Loucy (cell line): ENCODE results near the gene ERCC1.

ENCODE experiments used
- H2AFZ ChIP-seq: fragments of 200-600 bp; sonication (generic); 2 replicates; pipeline ENCODE4 v1.6.0; 2016; ENCODE audit warnings: antibody characterized with exemption, mild to moderate bottlenecking, low read length, moderate library complexity
- H3F3A ChIP-seq: fragments of 200-600 bp; 2 replicates; pipeline ENCODE4 v1.6.0; 2016; ENCODE audit warnings: antibody characterized with exemption, low read depth, mild to moderate bottlenecking
- H3K27me3 ChIP-seq: fragments of 200-600 bp; sonication (generic); 2 replicates; pipeline ENCODE4 v1.6.1; 2014; ENCODE audit warnings: low read length, mild to moderate bottlenecking; ENCODE audit not compliant: insufficient read depth, poor library complexity, severe bottlenecking
- H3K36me3 ChIP-seq: fragments of 200-600 bp; sonication (generic); 2 replicates; pipeline ENCODE4 v1.6.1; 2016; ENCODE audit warnings: low read length; ENCODE audit not compliant: insufficient read depth
- H3K4me1 ChIP-seq: fragments of 200-600 bp; sonication (generic); 2 replicates; pipeline ENCODE4 v1.5.1; 2014; ENCODE audit warnings: low read length, mild to moderate bottlenecking; ENCODE audit not compliant: insufficient read depth, poor library complexity, severe bottlenecking
- H3K4me2 ChIP-seq: fragments of 200-600 bp; sonication (generic); 2 replicates; pipeline ENCODE4 v1.6.0; 2014; ENCODE audit warnings: antibody characterized with exemption, low read length, low read depth, mild to moderate bottlenecking; ENCODE audit not compliant: poor library complexity, severe bottlenecking
- H3K4me3 ChIP-seq: fragments of 200-600 bp; sonication (generic); 2 replicates; pipeline ENCODE4 v1.5.1; 2014; ENCODE audit warnings: low read length, mild to moderate bottlenecking, mixed read lengths; ENCODE audit not compliant: poor library complexity, severe bottlenecking
- H3K79me2 ChIP-seq: fragments of 200-600 bp; sonication (generic); 2 replicates; pipeline ENCODE4 v1.6.1; 2014; ENCODE audit warnings: low read length; ENCODE audit not compliant: insufficient read depth
- H3K9ac ChIP-seq: fragments of 200-600 bp; sonication (generic); 2 replicates; pipeline ENCODE4 v1.6.0; 2014; ENCODE audit warnings: mild to moderate bottlenecking, low read depth, low read length, moderate library complexity; ENCODE audit not compliant: poor library complexity, severe bottlenecking
- H3K9me2 ChIP-seq: fragments of 200-600 bp; sonication (generic); replicated peaks from 2 replicates; pipeline ENCODE4 v1.6.1; 2016; ENCODE audit warnings: low read depth, low read length, mixed read lengths
- H3K9me3 ChIP-seq: fragments of 200-600 bp; sonication (generic); 2 replicates; pipeline ENCODE4 v1.6.1; 2014; ENCODE audit warnings: mild to moderate bottlenecking, antibody characterized with exemption, low read length, low read depth; ENCODE audit not compliant: insufficient read depth
- H4K20me1 ChIP-seq: fragments of 200-600 bp; sonication (generic); 2 replicates; pipeline ENCODE4 v1.6.0; 2014; ENCODE audit warnings: antibody characterized with exemption, low read length, mild to moderate bottlenecking; ENCODE audit not compliant: insufficient read depth, poor library complexity, severe bottlenecking
- EZH2phosphoT487 ChIP-seq: fragments of 200-600 bp; IDR thresholded peaks from 2 replicates; pipeline ENCODE4 v1.6.1; 2018; ENCODE audit warnings: antibody characterized with exemption, mild to moderate bottlenecking, moderate library complexity, borderline replicate concordance
- TF ChIP-seq, protein P1 (sequence below): fragments of 200-600 bp; sonication (generic); conservative IDR thresholded peaks from 2 replicates; pipeline ENCODE4 v1.5.1; 2014; ENCODE audit warnings: mild to moderate bottlenecking, antibody characterized with exemption, low read length

Gene ERCC1

DNA sequence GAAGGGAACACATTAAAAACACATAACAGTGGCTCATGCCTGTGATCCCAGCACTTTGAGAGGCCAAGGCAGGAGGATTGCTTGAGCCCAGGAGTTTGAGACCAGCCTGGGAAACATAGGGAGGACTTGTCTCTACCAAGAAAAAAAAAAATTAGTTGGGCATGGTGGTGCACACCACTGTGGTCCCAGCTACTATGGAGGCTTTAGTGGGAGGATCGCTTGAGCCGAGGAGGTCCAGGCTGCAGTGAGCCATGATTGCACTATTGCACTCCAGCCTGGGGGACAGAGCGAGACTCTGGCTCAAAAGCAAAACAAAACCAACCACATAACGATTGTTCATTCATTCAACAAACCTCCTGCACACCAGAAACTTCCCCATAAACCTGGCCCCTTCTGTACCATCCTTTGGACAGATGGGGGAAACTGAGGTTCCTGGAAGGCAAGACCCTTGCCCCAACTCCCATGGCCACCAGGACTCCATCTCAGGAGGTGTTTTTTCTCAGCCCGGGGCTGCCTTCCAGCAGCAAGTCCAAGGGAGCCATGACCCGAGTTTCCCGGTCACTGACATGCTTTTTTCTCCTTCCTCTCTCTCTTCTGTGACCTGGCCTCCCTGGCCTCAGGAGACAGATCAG is 48.3 kb upstream of the ERCC1 start:
- Histone ChIP-seq H3K27me3 (no peaks in the 10 kb centered on the region), H3K4me3 (no peak overlapping the region), H3K9me2 (no peaks in the 10 kb centered on the region), H4K20me1 (peaks cover 9% of the 10 kb centered on the region), H3K36me3 (no peaks in the 10 kb centered on the region), H2AFZ (no peak overlapping the region), H3K9ac (no peak overlapping the region), H3K4me2 (no peak overlapping the region), H3K4me1 (peaks cover 18% of the 10 kb centered on the region), H3K79me2 (no peaks in the 10 kb centered on the region), H3K9me3 (no peaks in the 10 kb centered on the region), H3F3A (no peaks in the 10 kb centered on the region)
- TF ChIP-seq, protein P1, sequence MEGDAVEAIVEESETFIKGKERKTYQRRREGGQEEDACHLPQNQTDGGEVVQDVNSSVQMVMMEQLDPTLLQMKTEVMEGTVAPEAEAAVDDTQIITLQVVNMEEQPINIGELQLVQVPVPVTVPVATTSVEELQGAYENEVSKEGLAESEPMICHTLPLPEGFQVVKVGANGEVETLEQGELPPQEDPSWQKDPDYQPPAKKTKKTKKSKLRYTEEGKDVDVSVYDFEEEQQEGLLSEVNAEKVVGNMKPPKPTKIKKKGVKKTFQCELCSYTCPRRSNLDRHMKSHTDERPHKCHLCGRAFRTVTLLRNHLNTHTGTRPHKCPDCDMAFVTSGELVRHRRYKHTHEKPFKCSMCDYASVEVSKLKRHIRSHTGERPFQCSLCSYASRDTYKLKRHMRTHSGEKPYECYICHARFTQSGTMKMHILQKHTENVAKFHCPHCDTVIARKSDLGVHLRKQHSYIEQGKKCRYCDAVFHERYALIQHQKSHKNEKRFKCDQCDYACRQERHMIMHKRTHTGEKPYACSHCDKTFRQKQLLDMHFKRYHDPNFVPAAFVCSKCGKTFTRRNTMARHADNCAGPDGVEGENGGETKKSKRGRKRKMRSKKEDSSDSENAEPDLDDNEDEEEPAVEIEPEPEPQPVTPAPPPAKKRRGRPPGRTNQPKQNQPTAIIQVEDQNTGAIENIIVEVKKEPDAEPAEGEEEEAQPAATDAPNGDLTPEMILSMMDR = no peak
- no peak for TF ChIP-seq EZH2phosphoT487

DNA sequence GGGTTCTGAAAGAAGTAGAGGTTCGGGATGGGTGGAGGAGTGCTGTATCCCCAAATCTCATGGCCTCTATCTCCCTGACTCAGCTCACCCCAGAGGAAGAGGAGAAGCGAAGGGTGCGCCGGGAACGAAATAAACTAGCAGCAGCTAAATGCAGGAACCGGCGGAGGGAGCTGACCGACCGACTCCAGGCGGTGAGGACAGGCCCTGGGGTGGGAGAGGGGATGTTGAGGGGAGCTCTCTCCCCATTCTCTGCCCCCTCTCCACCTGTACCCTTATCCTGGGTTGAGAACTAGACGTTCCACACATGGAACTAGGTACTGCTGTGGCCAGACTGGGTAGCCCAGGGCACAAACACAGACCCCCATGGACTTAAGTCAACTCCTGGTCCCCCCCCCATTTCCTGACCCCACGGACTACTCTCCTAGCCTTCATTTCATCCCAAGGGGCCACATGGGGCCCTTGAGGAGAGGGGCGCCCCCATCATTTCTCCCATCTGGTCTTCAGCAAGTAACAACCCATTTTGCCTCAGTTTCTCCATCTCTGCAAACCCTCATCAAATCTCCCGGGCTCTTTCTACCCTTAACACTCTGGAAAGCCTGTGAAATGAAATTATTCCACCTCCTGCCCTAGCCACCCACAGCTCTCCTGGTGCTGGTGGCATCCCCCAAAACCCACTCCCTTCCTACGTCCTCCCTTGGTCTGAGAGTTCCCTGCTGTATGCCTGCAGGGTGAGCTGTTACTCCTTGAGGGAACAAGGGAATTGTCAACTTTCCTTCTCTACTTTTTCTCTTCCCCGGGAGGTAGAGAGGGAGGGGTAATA is 47.6 kb upstream of the ERCC1 start:
- peaks cover 18% of the 10 kb centered on the region for H3K4me1 ChIP-seq
- H3K79me2 ChIP-seq = no peaks in the 10 kb centered on the region
- no peaks in the 10 kb centered on the region for H3K27me3 ChIP-seq
- no peaks in the 10 kb centered on the region for H3K9me3 ChIP-seq
- H2AFZ ChIP-seq = no peak overlapping the region
- H3K4me3 ChIP-seq = no peak overlapping the region
- no peak overlapping the region for H3K9ac ChIP-seq
- H3K9me2 ChIP-seq = no peaks in the 10 kb centered on the region
- peaks cover 9% of the 10 kb centered on the region for H4K20me1 ChIP-seq
- H3F3A ChIP-seq = no peaks in the 10 kb centered on the region
- TF ChIP-seq, protein P1 = no peak
- no peak for TF ChIP-seq EZH2phosphoT487
- H3K4me2 ChIP-seq = no peak overlapping the region
- H3K36me3 ChIP-seq = no peaks in the 10 kb centered on the region

DNA sequence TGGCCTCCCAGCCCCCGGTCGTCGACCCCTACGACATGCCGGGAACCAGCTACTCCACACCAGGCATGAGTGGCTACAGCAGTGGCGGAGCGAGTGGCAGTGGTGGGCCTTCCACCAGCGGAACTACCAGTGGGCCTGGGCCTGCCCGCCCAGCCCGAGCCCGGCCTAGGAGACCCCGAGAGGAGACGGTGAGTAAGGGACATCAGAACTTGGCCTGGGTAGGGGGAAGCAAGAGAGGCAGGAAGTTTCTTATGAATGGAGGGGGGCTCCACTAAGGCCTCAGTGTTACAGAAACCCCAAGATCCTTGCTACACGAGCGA is 47.0 kb upstream of the ERCC1 start:
- Histone ChIP-seq H3K4me2 (no peak overlapping the region), H3K9ac (no peak overlapping the region), H3K79me2 (no peaks in the 10 kb centered on the region)

More for the DNA sequence above, 47.0 kb upstream of the ERCC1 start:
- TF ChIP-seq, protein P1 = no peak
- no peak for TF ChIP-seq EZH2phosphoT487
- Histone ChIP-seq H2AFZ (no peak overlapping the region), H3K9me3 (no peaks in the 10 kb centered on the region), H3K4me1 (peaks cover 18% of the 10 kb centered on the region), H3K27me3 (no peaks in the 10 kb centered on the region), H3K4me3 (no peak overlapping the region), H3F3A (no peaks in the 10 kb centered on the region), H4K20me1 (peaks cover 9% of the 10 kb centered on the region), H3K9me2 (no peaks in the 10 kb centered on the region), H3K36me3 (no peaks in the 10 kb centered on the region)
